Dedifferentiated amniotic fluid mesenchymal stem cell (primary cell): Measurements from ENCODE around the gene ZFAND3.

ENCODE experiments used
- DNase-seq: peaks from one replicate; pipeline ENCODE4 v3.0.0-alpha.2; 2016; ENCODE audit errors: extremely low spot score

The ZFAND3 gene

GRCh38 chr6:38153798-38154345, 334.3 kb downstream of the ZFAND3 start:
- DNase-seq = no peak

GRCh38 chr6:38154731-38155130, 335.2 kb downstream of the ZFAND3 start:
- DNase-seq = no peak

GRCh38 chr6:38155144-38155543, 335.6 kb downstream of the ZFAND3 start:
- no peak for DNase-seq

GRCh38 chr6:38155621-38156204, 336.2 kb downstream of the ZFAND3 start:
- no peak for DNase-seq

GRCh38 chr6:38156818-38157565, 337.5 kb downstream of the ZFAND3 start:
- DNase-seq = no peak

- no peak for DNase-seq
These were observed 338.4 kb downstream of the ZFAND3 start for GRCh38 chr6:38157905-38158304.

- DNase-seq = no peak
These were observed 339.3 kb downstream of the ZFAND3 start for GRCh38 chr6:38158762-38159350.

- no peak for DNase-seq
These were observed 340.1 kb downstream of the ZFAND3 start for GRCh38 chr6:38159596-38159995.

- DNase-seq = no peak
These were observed 341.3 kb downstream of the ZFAND3 start for GRCh38 chr6:38160831-38161230.

GRCh38 chr6:38161331-38161730, 341.8 kb downstream of the ZFAND3 start:
- no peak for DNase-seq

GRCh38 chr6:38161754-38162492, 342.4 kb downstream of the ZFAND3 start:
- no peak for DNase-seq

GRCh38 chr6:38162493-38163185, 343.1 kb downstream of the ZFAND3 start:
- DNase-seq = no peak

- no peak for DNase-seq
These were observed 343.9 kb downstream of the ZFAND3 start for GRCh38 chr6:38163186-38164130.

- no peak for DNase-seq
These were observed 344.6 kb downstream of the ZFAND3 start for GRCh38 chr6:38164131-38164481.

GRCh38 chr6:38164671-38165108, 345.2 kb downstream of the ZFAND3 start:
- no peak for DNase-seq

- no peak for DNase-seq
These were observed 347.1 kb downstream of the ZFAND3 start for GRCh38 chr6:38166411-38167240.

- no peak for DNase-seq
These were observed 348.1 kb downstream of the ZFAND3 start for GRCh38 chr6:38167598-38167997.

- no peak for DNase-seq
These were observed 348.6 kb downstream of the ZFAND3 start for GRCh38 chr6:38168126-38168525.

GRCh38 chr6:38168699-38169098, 349.2 kb downstream of the ZFAND3 start:
- DNase-seq = no peak
